Uterus (tissue), 4 donors: Measurements from ENCODE around the gene IVD. TPM values are rescaled to one million over a fixed set of nuclear protein-coding genes. Genes with fewer than 3 reads are reported as not detected.

ENCODE experiments used
- DNase-seq, 2 donors: peaks; one replicate each; pipeline ENCODE4 v3.0.0-alpha.2; 2019 to 2020
- H3K27ac ChIP-seq, 2 donors: fragments of 200-600 bp; sonication (generic); 1 replicate in 1 of 2; 2 replicates in 1 of 2; pipeline ENCODE4 v1.5.1; 2016 to 2018
- H3K27me3 ChIP-seq, 2 donors: fragments of 200-600 bp; sonication (generic); one replicate each; pipeline ENCODE4 v1.5.1; 2018 to 2019; ENCODE audit warnings: control low read depth in 1 of 2
- H3K36me3 ChIP-seq, 2 donors: fragments of 200-600 bp; sonication (generic); one replicate each; pipeline ENCODE4 v1.5.1; 2019; ENCODE audit warnings: control low read depth in 1 of 2
- H3K4me1 ChIP-seq, 2 donors: fragments of 200-600 bp; sonication (generic); one replicate each; pipeline ENCODE4 v1.5.1; 2018 to 2019; ENCODE audit warnings: control low read depth in 1 of 2
- H3K4me3 ChIP-seq, 2 donors: fragments of 200-600 bp; sonication (generic); 1 replicate in 1 of 2; 2 replicates in 1 of 2; pipeline ENCODE4 v1.5.1; 2018 to 2019; ENCODE audit warnings: mild to moderate bottlenecking in 1 of 2
- H3K9me3 ChIP-seq, 2 donors: fragments of 200-600 bp; sonication (generic); one replicate each; pipeline ENCODE4 v1.5.1; 2019; ENCODE audit warnings: control low read depth in 1 of 2
- CTCF ChIP-seq, 4 experiments: fragments of 200-600 bp in 2 of 4; fragments of 450-650 bp in 2 of 4; sonication (generic) in 2 of 4; IDR thresholded peaks; one replicate each; pipeline ENCODE4 v1.5.1; 2016 to 2019; ENCODE audit warnings: antibody characterized with exemption in 4 of 4, mild to moderate bottlenecking in 2 of 4, moderate library complexity in 1 of 4
- POLR2A ChIP-seq, 2 donors: fragments of 450-650 bp; IDR thresholded peaks; one replicate each; pipeline ENCODE4 v1.6.1; 2016; ENCODE audit warnings: antibody characterized with exemption in 2 of 2, mild to moderate bottlenecking in 1 of 2, moderate library complexity in 1 of 2
- intact Hi-C: fragments of 100-400 bp; cut with DNase I; formaldehyde crosslinking; loops from one replicate; pipeline ENCODE4 v1.15.1; 2023; ENCODE audit warnings: low total_unique reads
- total RNA-seq, 4 donors: library from RNA; depleted of rRNA in 3 of 4; stranded (reverse); fragments of >200 nt in 3 of 4; gene quantifications; one replicate each; pipeline versions ENCODE4 v1.1.0 to v1.2.4, GENCODE V29; 2014 to 2023
- donor health status: DM: yes; HTN: yes; CAD: no.

IVD gene
- total RNA-seq, 4 donors from 2014 or later, result 66.5 to 203 (median 83.7) TPM

GRCh38 chr15:40407330-40407990 lies 1.9 kb downstream of the IVD start:
- Histone ChIP-seq H3K4me1 (no peaks in the 10 kb centered on the region), H3K27ac (no peak overlapping the region), H3K4me3 (no peak overlapping the region), H3K27me3 (no peaks in the 10 kb centered on the region), H3K36me3 (no peaks in the 10 kb centered on the region), H3K9me3 (no peaks in the 10 kb centered on the region)
- TF ChIP-seq POLR2A (IDR thresholded peaks at IDR 0.05), result no peak
- TF ChIP-seq CTCF (IDR thresholded peaks at IDR 0.05), result no peak
- DNase-seq, result no peak
- intact Hi-C loops, result no loop called here

- no peaks in the 10 kb centered on the region for H3K9me3 ChIP-seq
- intact Hi-C loops, result no loop called here
- no peak for TF ChIP-seq POLR2A (IDR thresholded peaks at IDR 0.05)
- no peak for TF ChIP-seq CTCF (IDR thresholded peaks at IDR 0.05)
- no peak overlapping the region for H3K4me3 ChIP-seq
- H3K36me3 ChIP-seq, result no peaks in the 10 kb centered on the region
- no peaks in the 10 kb centered on the region for H3K27me3 ChIP-seq
- H3K27ac ChIP-seq, result no peak overlapping the region
- DNase-seq, result no peak
- no peaks in the 10 kb centered on the region for H3K4me1 ChIP-seq
These were observed 3.8 kb downstream of the IVD start for GRCh38 chr15:40409366-40409765.

GRCh38 chr15:40410476-40410875 lies 4.9 kb downstream of the IVD start:
- no peaks in the 10 kb centered on the region for H3K36me3 ChIP-seq
- TF ChIP-seq CTCF (IDR thresholded peaks at IDR 0.05) (no peak), POLR2A (IDR thresholded peaks at IDR 0.05) (no peak)
- no peaks in the 10 kb centered on the region for H3K27me3 ChIP-seq
- no peak overlapping the region for H3K27ac ChIP-seq
- intact Hi-C loops, result no loop called here
- H3K9me3 ChIP-seq, result no peaks in the 10 kb centered on the region
- DNase-seq, result no peak
- H3K4me3 ChIP-seq, result no peak overlapping the region
- no peaks in the 10 kb centered on the region for H3K4me1 ChIP-seq

- Histone ChIP-seq H3K9me3 (no peaks in the 10 kb centered on the region), H3K36me3 (no peaks in the 10 kb centered on the region), H3K27ac (no peak overlapping the region), H3K27me3 (no peaks in the 10 kb centered on the region), H3K4me1 (no peaks in the 10 kb centered on the region), H3K4me3 (no peak overlapping the region)
- TF ChIP-seq POLR2A (IDR thresholded peaks at IDR 0.05), result no peak
- no peak for TF ChIP-seq CTCF (IDR thresholded peaks at IDR 0.05)
- no peak for DNase-seq
- intact Hi-C loops, result no loop called here
These were observed 6.6 kb downstream of the IVD start for GRCh38 chr15:40412095-40412759.

GRCh38 chr15:40413036-40413435 lies 7.4 kb downstream of the IVD start:
- no peak overlapping the region for H3K4me3 ChIP-seq
- TF ChIP-seq POLR2A (IDR thresholded peaks at IDR 0.05), result no peak
- no peak for TF ChIP-seq CTCF (IDR thresholded peaks at IDR 0.05)
- no peaks in the 10 kb centered on the region for H3K36me3 ChIP-seq
- H3K27ac ChIP-seq, result no peak overlapping the region
- no peak for DNase-seq
- no peaks in the 10 kb centered on the region for H3K9me3 ChIP-seq
- no peaks in the 10 kb centered on the region for H3K27me3 ChIP-seq
- H3K4me1 ChIP-seq, result no peaks in the 10 kb centered on the region
- intact Hi-C loops, result no loop called here
